Activated CD8-positive, alpha-beta memory T cell treated with anti-CD3 and anti-CD28 coated beads, Interleukin-2, amount 10 ng/mL, durations not matched to agents 7 days and 5 days (primary cell): ENCODE measurements around the gene SLX4IP. TPM values are rescaled to one million over a fixed set of nuclear protein-coding genes. Genes with fewer than 3 reads are reported as not detected.

ENCODE experiments used
- ATAC-seq: fragments of 150-1000 bp; cut with Tn5 transposase; one replicate; pipeline ENCODE4 v1.10.0; 2021; ENCODE audit warnings: moderate library complexity
- CTCF ChIA-PET: fragments of 350-600 bp; sonication (Branson Sonifier 250); formaldehyde crosslinking; loops from one replicate; lab custom pipeline; 2021; ENCODE audit warnings: antibody characterized with exemption; lab: Charles Lee
- DNase-seq: peaks from one replicate; pipeline ENCODE4 v3.0.0-alpha.2; 2020
- H3K27ac Mint-ChIP-seq: one replicate; pipeline ENCODE4 v1.8.0; 2021; ENCODE audit warnings: mild to moderate bottlenecking, mixed read lengths
- H3K27me3 Mint-ChIP-seq: one replicate; pipeline ENCODE4 v1.8.0; 2021; ENCODE audit warnings: mixed read lengths
- H3K36me3 Mint-ChIP-seq: one replicate; pipeline ENCODE4 v1.8.0; 2021; ENCODE audit warnings: mild to moderate bottlenecking, mixed read lengths
- H3K4me1 Mint-ChIP-seq: one replicate; pipeline ENCODE4 v1.8.0; 2021; ENCODE audit warnings: mixed read lengths
- H3K4me3 Mint-ChIP-seq: one replicate; pipeline ENCODE4 v1.8.0; 2021; ENCODE audit warnings: mild to moderate bottlenecking, moderate library complexity, mixed read lengths
- H3K9me3 Mint-ChIP-seq: one replicate; pipeline ENCODE4 v1.8.0; 2022; ENCODE audit warnings: low read depth, mixed read lengths
- total RNA-seq, 2 experiments: library from RNA; stranded (reverse); gene quantifications; one replicate each; pipeline ENCODE4 v1.2.3, GENCODE V29; 2021

The SLX4IP gene
- total RNA-seq, 2 experiments from 2014 or later: 6.0 to 6.1 TPM

DNA sequence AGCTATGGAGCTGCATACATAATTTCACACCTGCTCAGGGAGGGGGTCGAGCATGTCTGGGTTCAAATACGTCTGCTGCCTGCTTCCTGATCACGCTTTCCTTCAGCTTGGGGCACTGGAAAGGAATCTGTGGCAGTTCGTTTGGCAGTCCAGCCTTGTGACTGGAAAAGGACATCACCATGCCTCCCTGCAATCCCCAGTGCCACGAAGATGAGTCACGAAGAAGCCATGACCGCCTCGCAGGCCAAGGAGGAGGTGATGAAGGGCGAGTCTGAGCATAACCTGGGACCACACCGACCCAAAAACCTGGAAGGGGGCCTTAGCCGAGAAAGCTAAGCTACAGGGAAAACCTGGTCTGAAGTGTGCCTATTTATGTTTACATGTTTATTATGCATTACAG lies 225.6 kb downstream of the SLX4IP start:
- no peaks in the 10 kb centered on the region for H3K9me3 Mint-ChIP-seq
- peaks cover 53% of the 10 kb centered on the region for H3K27me3 Mint-ChIP-seq
- H3K36me3 Mint-ChIP-seq: no peaks in the 10 kb centered on the region
- H3K4me1 Mint-ChIP-seq: no peaks in the 10 kb centered on the region
- no peak for DNase-seq
- no peak for ATAC-seq
- no peak overlapping the region for H3K4me3 Mint-ChIP-seq
- CTCF ChIA-PET: no interaction called here
- H3K27ac Mint-ChIP-seq: no peak overlapping the region

DNA sequence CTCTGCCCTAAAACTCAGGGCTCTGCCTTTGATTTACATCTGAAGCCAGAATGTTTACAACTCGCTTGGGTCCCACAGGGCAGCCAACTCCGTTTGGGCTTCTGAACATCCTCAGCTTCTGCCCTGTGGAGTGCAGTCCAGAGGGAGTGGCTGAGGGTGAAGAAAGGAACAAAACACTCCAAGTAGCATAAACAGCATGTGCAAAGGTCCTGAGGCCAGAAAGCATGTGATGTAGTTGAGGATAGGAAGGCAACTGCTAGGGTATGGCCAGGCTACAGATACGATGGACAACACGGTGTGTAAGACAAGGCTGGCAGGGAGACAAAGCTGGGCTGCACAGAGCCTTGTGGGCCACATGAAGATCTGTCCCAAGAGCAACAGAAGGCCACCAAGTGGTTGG lies 226.2 kb downstream of the SLX4IP start:
- Mint-ChIP-seq H3K4me1 (no peaks in the 10 kb centered on the region), H3K36me3 (no peaks in the 10 kb centered on the region), H3K27ac (no peak overlapping the region), H3K4me3 (no peak overlapping the region), H3K9me3 (no peaks in the 10 kb centered on the region), H3K27me3 (peaks cover 52% of the 10 kb centered on the region)
- CTCF ChIA-PET: no interaction called here
- no peak for ATAC-seq
- no peak for DNase-seq

DNA sequence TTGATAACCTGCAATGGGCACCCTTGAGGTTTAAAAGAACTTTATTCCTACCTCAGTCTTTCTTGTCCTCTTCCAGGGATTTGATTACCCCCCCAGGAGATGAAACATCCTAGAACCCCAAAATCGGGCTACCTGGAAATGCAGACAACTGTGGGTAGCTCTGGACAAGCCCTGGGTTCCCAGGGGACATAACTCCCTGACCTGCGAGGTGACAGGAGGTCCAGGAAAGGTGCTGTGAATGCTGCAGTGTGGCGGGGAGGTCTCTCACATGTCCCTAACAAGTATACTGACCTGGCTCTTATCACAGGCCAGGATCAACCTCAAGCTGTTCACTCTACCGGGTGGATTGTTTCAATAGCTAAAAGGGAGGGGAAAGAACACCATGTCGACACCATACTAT lies 227.0 kb downstream of the SLX4IP start:
- Mint-ChIP-seq H3K27ac (no peak overlapping the region), H3K36me3 (no peaks in the 10 kb centered on the region), H3K27me3 (peaks cover 52% of the 10 kb centered on the region), H3K4me3 (no peak overlapping the region), H3K9me3 (no peaks in the 10 kb centered on the region), H3K4me1 (no peaks in the 10 kb centered on the region)
- no peak for DNase-seq
- no peak for ATAC-seq
- CTCF ChIA-PET: no interaction called here

DNA sequence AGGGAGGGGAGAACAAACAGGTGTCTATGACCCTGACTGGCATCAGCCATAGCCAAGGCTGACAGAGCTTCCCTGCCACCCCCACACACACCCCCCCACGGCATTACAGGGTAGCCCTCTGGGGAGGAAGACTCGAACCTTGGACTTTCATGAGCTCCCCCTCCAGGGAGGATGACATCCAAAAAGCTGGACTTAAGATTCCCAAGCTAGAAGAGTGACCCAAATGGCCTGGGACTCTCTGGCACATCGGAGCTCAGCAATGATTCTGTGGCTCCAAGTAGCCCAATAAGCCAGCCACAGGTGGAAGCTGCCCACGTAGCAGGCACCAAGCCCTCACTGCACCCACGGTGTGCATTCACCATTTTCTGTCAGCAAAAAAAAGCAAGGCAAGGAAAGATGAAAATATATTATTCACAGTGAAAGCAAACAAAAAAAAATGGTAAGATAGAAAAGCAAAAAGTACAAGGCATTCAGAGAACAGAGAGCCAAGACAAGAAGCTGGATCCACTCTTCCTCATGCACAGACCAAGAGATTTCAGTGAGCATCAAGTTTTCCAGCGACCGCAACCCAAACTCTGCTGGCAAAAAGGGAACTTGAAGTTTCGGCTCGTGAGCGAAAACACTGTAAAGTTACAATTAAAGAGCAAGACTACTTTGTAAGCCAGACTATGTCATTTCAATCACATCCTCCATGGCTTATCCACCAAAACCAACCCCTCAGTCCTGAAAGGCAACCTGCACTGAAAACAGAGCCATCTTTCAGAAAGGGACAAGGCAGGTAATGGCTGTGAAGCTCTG lies 227.8 kb downstream of the SLX4IP start:
- Mint-ChIP-seq H3K9me3 (no peaks in the 10 kb centered on the region), H3K4me1 (no peaks in the 10 kb centered on the region), H3K4me3 (no peak overlapping the region), H3K36me3 (no peaks in the 10 kb centered on the region), H3K27ac (no peak overlapping the region), H3K27me3 (peaks cover 52% of the 10 kb centered on the region)
- ATAC-seq (no peak), DNase-seq (no peak)
- CTCF ChIA-PET: no interaction called here

DNA sequence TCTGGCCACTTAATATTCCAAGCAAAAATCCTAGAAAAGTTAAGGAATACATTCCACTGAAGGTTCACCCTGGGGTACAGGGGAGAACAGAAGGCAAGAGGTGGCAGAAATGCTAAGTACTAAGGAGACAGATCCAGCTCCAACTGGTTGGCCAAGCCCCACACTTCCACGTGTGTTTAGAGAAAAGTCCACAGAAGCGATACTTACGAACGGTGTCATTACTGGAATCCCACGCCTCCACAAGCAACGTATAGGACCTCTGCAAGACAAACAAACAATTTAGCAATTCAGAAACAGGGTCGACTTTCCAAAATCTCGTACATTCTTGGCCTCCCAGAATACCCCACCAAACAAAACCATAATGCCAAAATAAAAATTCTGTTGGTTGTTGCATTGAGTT lies 228.7 kb downstream of the SLX4IP start:
- Mint-ChIP-seq H3K9me3 (no peaks in the 10 kb centered on the region), H3K27me3 (peaks cover 51% of the 10 kb centered on the region), H3K27ac (no peak overlapping the region), H3K4me3 (no peak overlapping the region), H3K4me1 (no peaks in the 10 kb centered on the region), H3K36me3 (no peaks in the 10 kb centered on the region)
- DNase-seq (no peak), ATAC-seq (no peak)
- CTCF ChIA-PET: no interaction called here

DNA sequence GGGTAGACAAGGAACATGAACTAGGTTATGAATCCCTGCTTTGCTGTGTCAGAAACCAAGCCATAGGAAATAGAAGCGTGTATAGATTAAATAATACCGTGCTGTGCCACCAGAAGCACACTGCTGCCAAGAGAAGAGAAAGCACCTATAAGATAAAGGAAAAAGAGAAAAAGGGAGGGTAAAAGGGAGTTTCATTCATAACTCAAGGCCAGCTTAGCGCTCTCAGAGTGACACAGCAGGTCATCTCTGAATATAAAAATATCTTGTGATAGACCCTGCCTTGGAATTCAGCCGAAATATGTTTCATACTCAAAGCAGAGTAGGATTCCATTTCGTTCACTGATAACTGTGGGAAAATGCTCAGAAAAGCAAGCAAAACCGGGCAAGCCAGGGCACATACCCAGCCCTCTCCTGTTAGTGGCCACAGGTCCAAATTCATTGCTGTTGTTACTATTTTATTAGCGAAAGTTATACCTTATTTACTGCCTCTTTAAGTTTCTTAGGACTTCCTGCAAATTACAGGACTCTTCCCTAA lies 230.0 kb downstream of the SLX4IP start:
- Mint-ChIP-seq H3K4me1 (no peaks in the 10 kb centered on the region), H3K4me3 (no peak overlapping the region), H3K27me3 (peaks cover 63% of the 10 kb centered on the region), H3K9me3 (no peaks in the 10 kb centered on the region), H3K27ac (no peak overlapping the region), H3K36me3 (no peaks in the 10 kb centered on the region)
- no peak for DNase-seq
- CTCF ChIA-PET: no interaction called here
- ATAC-seq: no peak

DNA sequence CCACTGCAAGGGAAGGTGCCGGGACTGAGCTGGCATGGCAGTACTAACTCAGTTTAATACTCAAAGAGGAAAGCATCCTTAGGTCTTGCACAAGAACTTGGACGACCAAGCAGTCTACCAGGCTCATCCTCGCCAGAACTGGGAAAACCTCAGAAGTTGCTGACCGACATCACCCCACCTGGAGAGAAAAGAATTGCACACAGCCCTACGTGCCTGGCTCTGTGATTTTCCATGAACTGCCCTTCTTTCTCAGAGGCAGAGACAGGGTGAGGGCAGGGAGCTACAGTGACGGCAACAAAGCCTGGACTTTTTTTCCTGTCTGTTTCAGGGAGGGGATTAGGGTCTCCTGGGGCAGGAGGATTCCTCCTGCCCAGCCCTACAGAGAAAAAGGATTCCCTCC lies 230.7 kb downstream of the SLX4IP start:
- Mint-ChIP-seq H3K4me1 (peaks cover 4% of the 10 kb centered on the region), H3K27me3 (peaks cover 65% of the 10 kb centered on the region), H3K27ac (no peak overlapping the region), H3K36me3 (no peaks in the 10 kb centered on the region), H3K9me3 (no peaks in the 10 kb centered on the region), H3K4me3 (no peak overlapping the region)
- DNase-seq (no peak), ATAC-seq (no peak)
- CTCF ChIA-PET: no interaction called here

DNA sequence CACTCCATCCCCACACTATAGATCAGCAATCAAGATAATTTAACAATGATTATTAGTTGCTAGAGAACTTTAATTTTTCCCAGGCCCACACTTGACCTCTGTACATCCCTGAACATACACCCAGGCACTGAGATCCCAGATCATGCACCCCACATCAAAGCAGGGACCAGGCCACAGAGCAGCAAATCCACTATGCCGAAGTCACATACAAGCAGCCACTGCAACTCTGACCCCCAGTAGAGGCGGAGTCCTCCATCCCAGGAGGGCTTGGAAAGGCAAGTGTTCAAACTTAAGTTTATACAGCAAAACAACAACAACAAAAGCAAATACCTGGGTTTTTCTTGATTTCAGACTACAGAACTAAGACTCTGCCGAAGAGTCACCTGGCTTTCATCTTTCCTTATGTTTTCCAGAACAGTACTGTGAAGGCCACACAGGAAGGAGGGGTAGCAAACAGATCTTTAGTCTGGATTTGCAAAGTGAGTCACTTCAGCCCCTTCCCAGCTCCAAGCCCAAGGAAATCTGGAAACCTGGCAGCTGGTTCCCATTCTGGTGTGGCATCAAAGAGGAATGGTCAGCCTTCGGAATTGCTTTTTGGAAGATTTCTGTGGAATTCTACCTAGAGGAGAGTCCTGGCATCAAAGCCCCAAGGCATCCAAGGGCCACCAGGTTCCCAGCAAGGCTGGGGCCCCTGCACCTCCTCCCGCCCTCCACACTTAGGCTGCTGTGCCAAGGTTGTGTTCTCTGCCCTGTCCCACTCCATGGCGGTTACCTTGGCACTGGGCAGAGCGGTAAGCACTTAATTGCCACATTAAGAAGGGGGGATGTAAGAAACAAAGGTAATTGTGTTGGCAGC lies 231.3 kb downstream of the SLX4IP start:
- H3K4me3 Mint-ChIP-seq: no peak overlapping the region
- H3K27me3 Mint-ChIP-seq: peaks cover 66% of the 10 kb centered on the region
- no peaks in the 10 kb centered on the region for H3K36me3 Mint-ChIP-seq
- no peak for DNase-seq
- ATAC-seq: no peak
- H3K27ac Mint-ChIP-seq: no peak overlapping the region
- peaks cover 9% of the 10 kb centered on the region for H3K4me1 Mint-ChIP-seq
- CTCF ChIA-PET: no interaction called here
- no peaks in the 10 kb centered on the region for H3K9me3 Mint-ChIP-seq

DNA sequence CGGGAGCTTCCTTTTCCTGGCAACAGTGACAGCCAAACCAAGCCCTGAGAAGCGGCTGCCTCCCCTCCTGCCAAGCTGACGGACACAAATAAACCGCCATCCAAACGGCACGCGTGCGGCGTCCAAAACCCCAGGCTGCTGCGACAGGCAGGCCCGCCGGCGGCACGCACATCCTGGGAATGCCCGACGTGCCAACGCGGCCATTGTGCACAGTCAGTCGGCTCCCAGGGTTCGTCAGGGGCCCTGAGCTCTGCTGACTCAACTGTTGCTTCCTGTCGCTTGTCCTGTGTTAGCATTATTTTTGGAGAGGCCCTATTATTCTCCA lies 231.9 kb downstream of the SLX4IP start:
- Mint-ChIP-seq H3K4me1 (peaks cover 12% of the 10 kb centered on the region), H3K36me3 (no peaks in the 10 kb centered on the region), H3K9me3 (no peaks in the 10 kb centered on the region), H3K27ac (no peak overlapping the region), H3K4me3 (no peak overlapping the region), H3K27me3 (peaks cover 65% of the 10 kb centered on the region)
- CTCF ChIA-PET: no interaction called here
- DNase-seq (no peak), ATAC-seq (no peak)

DNA sequence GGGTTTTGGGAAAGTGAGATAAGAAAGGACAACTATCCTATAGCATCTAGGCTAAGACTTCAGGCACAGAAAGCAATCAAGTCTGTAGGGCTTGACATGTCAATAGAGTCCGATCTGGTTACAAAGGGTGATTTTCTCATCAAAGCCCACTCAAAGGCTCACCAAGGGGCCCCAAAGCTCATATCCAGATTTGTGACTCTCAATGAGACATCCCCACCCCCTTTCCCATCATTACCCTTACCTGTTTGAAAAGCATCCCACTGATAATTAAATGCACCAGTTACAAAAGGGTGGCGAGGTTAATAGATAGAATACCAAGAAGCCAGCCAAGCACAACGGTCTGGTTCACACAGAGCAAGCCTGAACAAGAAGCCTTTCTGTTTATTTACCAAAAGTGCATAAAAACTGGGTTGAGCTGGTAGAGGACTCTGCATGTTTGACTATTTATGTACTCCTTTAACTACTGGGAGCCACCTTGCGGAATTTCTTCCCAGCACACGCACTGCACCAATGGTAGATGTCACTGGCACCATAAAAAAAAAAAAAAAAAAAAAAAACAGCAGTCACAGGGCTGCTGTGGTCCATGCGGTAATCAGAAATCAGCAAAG lies 232.6 kb downstream of the SLX4IP start:
- Mint-ChIP-seq H3K4me3 (no peak overlapping the region), H3K4me1 (peaks cover 18% of the 10 kb centered on the region), H3K9me3 (no peaks in the 10 kb centered on the region), H3K27ac (no peak overlapping the region), H3K36me3 (no peaks in the 10 kb centered on the region), H3K27me3 (peaks cover 65% of the 10 kb centered on the region)
- ATAC-seq (no peak), DNase-seq (no peak)
- CTCF ChIA-PET: no interaction called here

DNA sequence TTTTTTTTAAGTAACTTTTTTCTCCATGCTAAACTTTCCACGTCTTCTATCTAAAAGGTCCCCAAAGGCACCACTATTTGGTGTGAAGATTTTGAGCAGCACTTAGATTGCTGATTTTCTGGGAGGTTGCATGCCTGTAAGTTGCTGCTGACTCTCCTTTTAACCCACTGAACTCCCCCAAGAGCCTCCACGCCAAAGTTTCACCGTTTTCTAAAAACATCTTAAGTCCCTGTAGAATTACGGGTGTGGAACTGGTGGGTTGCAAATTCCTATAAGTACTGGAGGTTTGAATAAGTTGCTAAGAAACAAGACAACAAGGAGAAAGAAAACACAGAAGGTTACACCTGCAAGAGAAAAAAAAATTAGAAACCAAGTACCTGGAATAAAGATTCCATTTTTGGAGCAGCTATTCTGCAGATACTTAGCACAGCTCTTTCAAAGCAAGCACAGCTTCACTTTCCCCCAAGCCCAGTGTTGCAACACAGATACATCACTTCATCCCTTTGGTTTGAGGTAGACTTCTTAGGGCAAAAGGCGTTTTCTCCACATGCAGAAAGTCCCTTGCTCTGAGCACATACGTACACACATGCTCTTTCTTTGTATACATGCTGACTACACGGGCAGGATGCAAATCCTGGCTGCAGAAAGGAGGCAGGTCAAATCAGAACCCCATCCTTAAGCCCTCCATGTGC lies 233.7 kb downstream of the SLX4IP start:
- no peak overlapping the region for H3K27ac Mint-ChIP-seq
- peaks cover 61% of the 10 kb centered on the region for H3K27me3 Mint-ChIP-seq
- H3K4me1 Mint-ChIP-seq: peaks cover 24% of the 10 kb centered on the region
- H3K36me3 Mint-ChIP-seq: no peaks in the 10 kb centered on the region
- ATAC-seq: no peak
- CTCF ChIA-PET: no interaction called here
- DNase-seq: no peak
- no peaks in the 10 kb centered on the region for H3K9me3 Mint-ChIP-seq
- no peak overlapping the region for H3K4me3 Mint-ChIP-seq

DNA sequence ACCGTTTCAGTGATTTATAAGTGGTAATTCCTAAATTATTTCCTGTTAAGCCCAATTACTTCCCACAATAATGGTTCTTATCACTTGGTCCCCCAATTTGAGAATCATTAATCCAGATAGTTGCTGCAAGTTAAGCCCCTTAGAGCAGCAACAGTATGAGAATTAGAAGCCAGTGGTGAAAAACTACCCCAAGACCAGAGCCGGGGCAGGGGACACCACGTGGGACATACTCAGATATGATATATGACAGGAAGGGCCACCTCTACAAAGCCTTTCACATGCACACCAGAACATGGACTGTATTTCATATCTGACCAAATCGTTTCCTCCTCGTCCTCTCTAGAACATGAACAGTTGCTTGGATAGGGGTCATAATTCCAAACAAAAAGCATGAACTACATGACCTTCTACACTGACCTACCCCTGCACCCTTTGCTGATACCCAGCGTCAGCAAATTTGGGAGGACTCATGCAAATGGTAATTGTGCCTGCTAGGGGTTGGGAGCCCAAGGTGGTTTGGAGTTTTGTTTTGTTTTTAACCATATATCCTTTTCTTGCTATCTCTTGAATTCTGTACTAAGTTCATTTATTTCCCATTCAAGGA lies 234.8 kb downstream of the SLX4IP start:
- Mint-ChIP-seq H3K27ac (no peak overlapping the region), H3K4me3 (no peak overlapping the region), H3K4me1 (peaks cover 24% of the 10 kb centered on the region), H3K27me3 (peaks cover 60% of the 10 kb centered on the region), H3K9me3 (no peaks in the 10 kb centered on the region), H3K36me3 (no peaks in the 10 kb centered on the region)
- CTCF ChIA-PET: interaction anchor here (2.1 kb wide), 1 partner anchor 112 kb away, joined by 6 read pairs; no protein-coding TSS in a partner anchor
- DNase-seq (no peak), ATAC-seq (no peak)
